ENCODE results near the gene AUTS2. TPM values are rescaled to one million over a fixed set of nuclear protein-coding genes. Genes with fewer than 3 reads are reported as not detected.
"Not testable (repeated sequence)": the region's sequence is repeated elsewhere in the genome, so short reads cannot be mapped to it uniquely, and the experiment has no call there.

AUTS2 gene
- polyA plus RNA-seq, 1 donor from 2014 or later = 8.9 TPM

- no peaks in the 10 kb centered on the region for H3K36me3 Mint-ChIP-seq
- no peaks in the 10 kb centered on the region for H3K9me3 Mint-ChIP-seq
- H3K4me1 Mint-ChIP-seq = no peaks in the 10 kb centered on the region
- no peaks in the 10 kb centered on the region for H3K27me3 Mint-ChIP-seq
- no peak overlapping the region for H3K4me3 Mint-ChIP-seq
- peak overlapping the region in 1 of 3 donors; percentile 13 for H3K27ac Mint-ChIP-seq
Measured at GRCh38 chr7:69782917-69783684, 184.8 kb downstream of the AUTS2 start.

- H3K27me3 Mint-ChIP-seq, H3K36me3 Mint-ChIP-seq, H3K4me1 Mint-ChIP-seq, H3K4me3 Mint-ChIP-seq, H3K27ac Mint-ChIP-seq, H3K9me3 Mint-ChIP-seq: not testable (repeated sequence)
Measured at GRCh38 chr7:69786130-69786529, 187.9 kb downstream of the AUTS2 start.

- Mint-ChIP-seq H3K4me3 (no peak overlapping the region), H3K27me3 (no peaks in the 10 kb centered on the region), H3K27ac (no peak overlapping the region), H3K4me1 (peaks cover 0 to 2% (median 0%) of the 10 kb centered on the region in 3 donors), H3K9me3 (no peaks in the 10 kb centered on the region), H3K36me3 (no peaks in the 10 kb centered on the region)
Measured at GRCh38 chr7:69786730-69787395, 188.6 kb downstream of the AUTS2 start.

- Mint-ChIP-seq H3K4me1 (peaks cover 0 to 2% (median 1%) of the 10 kb centered on the region in 3 donors), H3K27me3 (no peaks in the 10 kb centered on the region), H3K4me3 (no peak overlapping the region), H3K27ac (no peak overlapping the region), H3K36me3 (no peaks in the 10 kb centered on the region), H3K9me3 (no peaks in the 10 kb centered on the region)
Measured at GRCh38 chr7:69787736-69788431, 189.6 kb downstream of the AUTS2 start.

- Mint-ChIP-seq H3K27ac (peak overlapping the region in 1 of 3 donors; percentile 86), H3K27me3 (peaks cover 1% of the 10 kb centered on the region), H3K4me1 (peaks cover 0 to 2% (median 1%) of the 10 kb centered on the region in 3 donors)
Measured at GRCh38 chr7:69789563-69789962, 191.3 kb downstream of the AUTS2 start.

GRCh38 chr7:69790977-69791724, 192.9 kb downstream of the AUTS2 start:
- Mint-ChIP-seq H3K27me3 (peaks cover 1% of the 10 kb centered on the region), H3K4me1 (peaks cover 0 to 2% (median 1%) of the 10 kb centered on the region in 3 donors), H3K27ac (no peak overlapping the region), H3K9me3 (no peaks in the 10 kb centered on the region), H3K4me3 (no peak overlapping the region), H3K36me3 (no peaks in the 10 kb centered on the region)

More at GRCh38 chr7:69789563-69789962, 191.3 kb downstream of the AUTS2 start:
- Mint-ChIP-seq H3K4me3 (no peak overlapping the region), H3K9me3 (no peaks in the 10 kb centered on the region), H3K36me3 (no peaks in the 10 kb centered on the region)

- no peaks in the 10 kb centered on the region for H3K36me3 Mint-ChIP-seq
- no peaks in the 10 kb centered on the region for H3K9me3 Mint-ChIP-seq
- peaks cover 0 to 2% (median 1%) of the 10 kb centered on the region in 3 donors for H3K4me1 Mint-ChIP-seq
- H3K4me3 Mint-ChIP-seq = no peak overlapping the region
- no peak overlapping the region for H3K27ac Mint-ChIP-seq
- H3K27me3 Mint-ChIP-seq = peaks cover 1% of the 10 kb centered on the region
Measured at GRCh38 chr7:69791739-69792138, 193.5 kb downstream of the AUTS2 start.

GRCh38 chr7:69795932-69796331, 197.7 kb downstream of the AUTS2 start:
- no peak overlapping the region for H3K4me3 Mint-ChIP-seq
- H3K4me1 Mint-ChIP-seq = peaks cover 0 to 1% (median 0%) of the 10 kb centered on the region in 3 donors
- H3K27me3 Mint-ChIP-seq = peaks cover 1% of the 10 kb centered on the region
- no peaks in the 10 kb centered on the region for H3K9me3 Mint-ChIP-seq
- no peak overlapping the region for H3K27ac Mint-ChIP-seq
- H3K36me3 Mint-ChIP-seq = no peaks in the 10 kb centered on the region

- peaks cover 0 to 1% (median 0%) of the 10 kb centered on the region in 3 donors for H3K4me1 Mint-ChIP-seq
- no peak overlapping the region for H3K4me3 Mint-ChIP-seq
- H3K9me3 Mint-ChIP-seq = no peaks in the 10 kb centered on the region
- peaks cover 1% of the 10 kb centered on the region for H3K27me3 Mint-ChIP-seq
- H3K27ac Mint-ChIP-seq = no peak overlapping the region
- no peaks in the 10 kb centered on the region for H3K36me3 Mint-ChIP-seq
Measured at GRCh38 chr7:69796416-69796815, 198.1 kb downstream of the AUTS2 start.

GRCh38 chr7:69799048-69799697, 200.9 kb downstream of the AUTS2 start:
- Mint-ChIP-seq H3K4me3 (no peak overlapping the region), H3K4me1 (peaks cover 0 to 5% (median 1%) of the 10 kb centered on the region in 3 donors), H3K36me3 (no peaks in the 10 kb centered on the region), H3K27ac (no peak overlapping the region), H3K9me3 (no peaks in the 10 kb centered on the region), H3K27me3 (no peaks in the 10 kb centered on the region)

GRCh38 chr7:69799990-69800389, 201.7 kb downstream of the AUTS2 start:
- Mint-ChIP-seq H3K27ac (no peak overlapping the region), H3K27me3 (no peaks in the 10 kb centered on the region), H3K4me1 (peaks cover 1 to 13% (median 4%) of the 10 kb centered on the region in 3 donors), H3K4me3 (no peak overlapping the region), H3K36me3 (no peaks in the 10 kb centered on the region), H3K9me3 (no peaks in the 10 kb centered on the region)

- Mint-ChIP-seq H3K4me1 (peaks cover 1 to 13% (median 4%) of the 10 kb centered on the region in 3 donors), H3K27me3 (no peaks in the 10 kb centered on the region), H3K27ac (no peak overlapping the region), H3K9me3 (no peaks in the 10 kb centered on the region), H3K36me3 (no peaks in the 10 kb centered on the region), H3K4me3 (no peak overlapping the region)
Measured at GRCh38 chr7:69800495-69800894, 202.2 kb downstream of the AUTS2 start.

- no peaks in the 10 kb centered on the region for H3K36me3 Mint-ChIP-seq
- H3K27ac Mint-ChIP-seq = no peak overlapping the region
- H3K9me3 Mint-ChIP-seq = no peaks in the 10 kb centered on the region
- H3K27me3 Mint-ChIP-seq = no peaks in the 10 kb centered on the region
- peaks cover 1 to 13% (median 4%) of the 10 kb centered on the region in 3 donors for H3K4me1 Mint-ChIP-seq
- H3K4me3 Mint-ChIP-seq = no peak overlapping the region
Measured at GRCh38 chr7:69801729-69802682, 203.7 kb downstream of the AUTS2 start.

Measured in IgD-negative memory B cell (primary cell).